ENCODE data around the gene KCNH3.
A peak's percentile ranks its signal among the peaks of the same experiment; 100 is the strongest.

Gene KCNH3

DNA sequence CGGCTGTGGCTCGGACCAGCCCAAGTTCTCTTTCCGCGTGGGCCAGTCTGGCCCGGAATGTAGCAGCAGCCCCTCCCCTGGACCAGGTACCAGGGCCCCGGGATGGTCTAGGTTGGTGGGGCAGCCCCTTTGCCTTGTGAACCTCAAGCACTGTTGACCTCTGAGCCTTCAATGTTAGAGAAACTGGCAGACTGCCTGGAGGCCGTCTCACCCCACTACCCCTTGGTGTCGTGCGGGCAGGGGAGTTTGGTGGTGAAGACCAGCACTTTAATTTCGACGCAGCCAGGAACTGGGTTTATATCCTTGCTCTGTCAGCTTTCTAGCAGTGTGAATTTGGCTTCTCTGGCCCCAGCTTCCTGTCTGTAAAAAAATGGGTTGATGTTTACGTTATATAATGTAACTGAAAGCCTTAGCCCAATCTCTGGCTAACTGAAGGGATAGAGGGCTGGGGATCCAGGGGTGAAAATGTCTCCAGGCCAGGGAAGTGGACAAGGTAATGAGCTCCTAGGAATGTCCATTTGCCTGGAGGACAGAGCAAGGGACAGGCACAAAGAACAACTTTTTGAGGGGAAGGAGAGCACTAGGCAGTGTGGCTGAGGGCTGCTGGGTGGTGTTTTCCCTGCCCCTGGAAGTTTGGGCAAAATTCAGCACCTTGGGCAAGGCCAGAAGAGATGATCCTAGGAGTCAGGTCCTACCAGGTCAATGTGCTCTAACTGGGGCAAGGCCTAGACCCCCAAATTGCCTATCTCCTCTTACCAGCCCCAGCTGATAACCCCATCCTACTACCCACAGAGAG, 17.8 kb downstream of the KCNH3 start:
- DNase-seq (ENCODE audit: low read depth in 1 of 2, low spot score in 1 of 2), result no peak
- no peak for TF ChIP-seq GABPA (IDR thresholded peaks at IDR 0.05; ENCODE audit: low read depth)
- no peak for TF ChIP-seq SPI1 (IDR thresholded peaks at IDR 0.05; ENCODE audit: borderline replicate concordance, low read depth)
- TF ChIP-seq POLR2AphosphoS5 (IDR thresholded peaks at IDR 0.05; ENCODE audit: low read depth), result no peak
- TF ChIP-seq, protein P1, sequence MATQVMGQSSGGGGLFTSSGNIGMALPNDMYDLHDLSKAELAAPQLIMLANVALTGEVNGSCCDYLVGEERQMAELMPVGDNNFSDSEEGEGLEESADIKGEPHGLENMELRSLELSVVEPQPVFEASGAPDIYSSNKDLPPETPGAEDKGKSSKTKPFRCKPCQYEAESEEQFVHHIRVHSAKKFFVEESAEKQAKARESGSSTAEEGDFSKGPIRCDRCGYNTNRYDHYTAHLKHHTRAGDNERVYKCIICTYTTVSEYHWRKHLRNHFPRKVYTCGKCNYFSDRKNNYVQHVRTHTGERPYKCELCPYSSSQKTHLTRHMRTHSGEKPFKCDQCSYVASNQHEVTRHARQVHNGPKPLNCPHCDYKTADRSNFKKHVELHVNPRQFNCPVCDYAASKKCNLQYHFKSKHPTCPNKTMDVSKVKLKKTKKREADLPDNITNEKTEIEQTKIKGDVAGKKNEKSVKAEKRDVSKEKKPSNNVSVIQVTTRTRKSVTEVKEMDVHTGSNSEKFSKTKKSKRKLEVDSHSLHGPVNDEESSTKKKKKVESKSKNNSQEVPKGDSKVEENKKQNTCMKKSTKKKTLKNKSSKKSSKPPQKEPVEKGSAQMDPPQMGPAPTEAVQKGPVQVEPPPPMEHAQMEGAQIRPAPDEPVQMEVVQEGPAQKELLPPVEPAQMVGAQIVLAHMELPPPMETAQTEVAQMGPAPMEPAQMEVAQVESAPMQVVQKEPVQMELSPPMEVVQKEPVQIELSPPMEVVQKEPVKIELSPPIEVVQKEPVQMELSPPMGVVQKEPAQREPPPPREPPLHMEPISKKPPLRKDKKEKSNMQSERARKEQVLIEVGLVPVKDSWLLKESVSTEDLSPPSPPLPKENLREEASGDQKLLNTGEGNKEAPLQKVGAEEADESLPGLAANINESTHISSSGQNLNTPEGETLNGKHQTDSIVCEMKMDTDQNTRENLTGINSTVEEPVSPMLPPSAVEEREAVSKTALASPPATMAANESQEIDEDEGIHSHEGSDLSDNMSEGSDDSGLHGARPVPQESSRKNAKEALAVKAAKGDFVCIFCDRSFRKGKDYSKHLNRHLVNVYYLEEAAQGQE (IDR thresholded peaks at IDR 0.05; ENCODE audit: insufficient replicate concordance, low read depth), result peak; percentile 12
- Histone ChIP-seq H3K27me3 (ENCODE audit: insufficient read depth, poor library complexity, severe bottlenecking) (no peaks in the 10 kb centered on the region), H3K27ac (replicated peaks) (no peak overlapping the region), H3K4me3 (replicated peaks; ENCODE audit: insufficient read depth, low read length) (no peak overlapping the region)

DNA sequence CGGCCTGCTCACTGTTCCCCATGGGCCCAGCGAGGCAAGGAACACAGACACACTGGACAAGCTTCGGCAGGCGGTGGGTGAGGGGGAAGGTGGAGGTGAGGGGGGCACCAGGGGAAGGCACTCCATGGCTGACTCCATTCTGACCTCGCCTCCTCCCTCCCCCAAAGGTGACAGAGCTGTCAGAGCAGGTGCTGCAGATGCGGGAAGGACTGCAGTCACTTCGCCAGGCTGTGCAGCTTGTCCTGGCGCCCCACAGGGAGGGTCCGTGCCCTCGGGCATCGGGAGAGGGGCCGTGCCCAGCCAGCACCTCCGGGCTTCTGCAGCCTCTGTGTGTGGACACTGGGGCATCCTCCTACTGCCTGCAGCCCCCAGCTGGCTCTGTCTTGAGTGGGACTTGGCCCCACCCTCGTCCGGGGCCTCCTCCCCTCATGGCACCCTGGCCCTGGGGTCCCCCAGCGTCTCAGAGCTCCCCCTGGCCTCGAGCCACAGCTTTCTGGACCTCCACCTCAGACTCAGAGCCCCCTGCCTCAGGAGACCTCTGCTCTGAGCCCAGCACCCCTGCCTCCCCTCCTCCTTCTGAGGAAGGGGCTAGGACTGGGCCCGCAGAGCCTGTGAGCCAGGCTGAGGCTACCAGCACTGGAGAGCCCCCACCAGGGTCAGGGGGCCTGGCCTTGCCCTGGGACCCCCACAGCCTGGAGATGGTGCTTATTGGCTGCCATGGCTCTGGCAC, 18.5 kb downstream of the KCNH3 start:
- no peak overlapping the region for H3K4me3 ChIP-seq (replicated peaks; ENCODE audit: insufficient read depth, low read length)
- no peaks in the 10 kb centered on the region for H3K27me3 ChIP-seq (ENCODE audit: insufficient read depth, poor library complexity, severe bottlenecking)
- TF ChIP-seq, protein P1 (IDR thresholded peaks at IDR 0.05; ENCODE audit: insufficient replicate concordance, low read depth), result no peak
- TF ChIP-seq, protein P2, sequence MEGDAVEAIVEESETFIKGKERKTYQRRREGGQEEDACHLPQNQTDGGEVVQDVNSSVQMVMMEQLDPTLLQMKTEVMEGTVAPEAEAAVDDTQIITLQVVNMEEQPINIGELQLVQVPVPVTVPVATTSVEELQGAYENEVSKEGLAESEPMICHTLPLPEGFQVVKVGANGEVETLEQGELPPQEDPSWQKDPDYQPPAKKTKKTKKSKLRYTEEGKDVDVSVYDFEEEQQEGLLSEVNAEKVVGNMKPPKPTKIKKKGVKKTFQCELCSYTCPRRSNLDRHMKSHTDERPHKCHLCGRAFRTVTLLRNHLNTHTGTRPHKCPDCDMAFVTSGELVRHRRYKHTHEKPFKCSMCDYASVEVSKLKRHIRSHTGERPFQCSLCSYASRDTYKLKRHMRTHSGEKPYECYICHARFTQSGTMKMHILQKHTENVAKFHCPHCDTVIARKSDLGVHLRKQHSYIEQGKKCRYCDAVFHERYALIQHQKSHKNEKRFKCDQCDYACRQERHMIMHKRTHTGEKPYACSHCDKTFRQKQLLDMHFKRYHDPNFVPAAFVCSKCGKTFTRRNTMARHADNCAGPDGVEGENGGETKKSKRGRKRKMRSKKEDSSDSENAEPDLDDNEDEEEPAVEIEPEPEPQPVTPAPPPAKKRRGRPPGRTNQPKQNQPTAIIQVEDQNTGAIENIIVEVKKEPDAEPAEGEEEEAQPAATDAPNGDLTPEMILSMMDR (IDR thresholded peaks at IDR 0.05; ENCODE audit: insufficient read depth, low read length), result no peak
- no peak for TF ChIP-seq GABPA (IDR thresholded peaks at IDR 0.05; ENCODE audit: low read depth)
- no peak for TF ChIP-seq POLR2AphosphoS5 (IDR thresholded peaks at IDR 0.05; ENCODE audit: low read depth)
- no peak for TF ChIP-seq SPI1 (IDR thresholded peaks at IDR 0.05; ENCODE audit: borderline replicate concordance, low read depth)

DNA sequence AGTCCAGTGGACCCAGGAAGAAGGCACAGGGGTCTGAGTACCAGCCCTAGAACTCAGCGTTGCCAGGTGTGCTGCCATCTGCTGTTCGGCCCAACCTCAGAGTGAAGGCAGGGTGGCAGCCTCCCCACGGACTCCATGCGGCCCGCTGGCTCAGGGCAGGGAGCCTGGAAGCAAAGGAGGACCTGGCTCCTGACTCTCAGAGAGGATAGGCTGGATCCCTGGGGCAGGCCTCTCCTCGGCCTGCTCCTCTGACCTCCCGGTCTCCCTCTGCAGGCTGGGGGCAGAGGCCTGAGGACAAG, 19.0 kb downstream of the KCNH3 start:
- TF ChIP-seq, protein P1 (IDR thresholded peaks at IDR 0.05; ENCODE audit: insufficient replicate concordance, low read depth), result no peak
- TF ChIP-seq SPI1 (IDR thresholded peaks at IDR 0.05; ENCODE audit: borderline replicate concordance, low read depth), result no peak
- no peak for TF ChIP-seq POLR2AphosphoS5 (IDR thresholded peaks at IDR 0.05; ENCODE audit: low read depth)
- TF ChIP-seq GABPA (IDR thresholded peaks at IDR 0.05; ENCODE audit: low read depth), result no peak
- TF ChIP-seq, protein P2 (IDR thresholded peaks at IDR 0.05; ENCODE audit: insufficient read depth, low read length), result no peak
- no peak overlapping the region for H3K4me3 ChIP-seq (replicated peaks; ENCODE audit: insufficient read depth, low read length)
- no peak overlapping the region for H3K27ac ChIP-seq (replicated peaks)
- no peaks in the 10 kb centered on the region for H3K27me3 ChIP-seq (ENCODE audit: insufficient read depth, poor library complexity, severe bottlenecking)
- no peak for DNase-seq (ENCODE audit: low read depth in 1 of 2, low spot score in 1 of 2)

More for the DNA sequence above, 18.5 kb downstream of the KCNH3 start:
- DNase-seq (ENCODE audit: low read depth in 1 of 2, low spot score in 1 of 2), result no peak
- no peak overlapping the region for H3K27ac ChIP-seq (replicated peaks)
